ENCODE data around the gene URB2. TPM values are rescaled to one million over a fixed set of nuclear protein-coding genes. Genes with fewer than 3 reads are reported as not detected.

The URB2 gene
- total RNA-seq, 1 experiment from 2014 or later: 53.2 TPM

- TF ChIP-seq CTCF (conservative IDR thresholded peaks at IDR 0.05): no peak
- H3K23ac ChIP-seq (ENCODE audit: insufficient read length, low read depth, low read length): no peak overlapping the region
- Mint-ChIP-seq H3K27ac (no peak overlapping the region; a peak in 2 of 7 replicates), H3K4me3 (no peak overlapping the region), H3K36me3 (ENCODE audit: insufficient read depth in 1 of 3, low read depth in 3 of 3) (peaks cover 5 to 6% (median 5%) of the 10 kb centered on the region in 3 experiments; a peak in 6 of 7 replicates), H3K4me1 (peaks cover 30 to 38% of the 10 kb centered on the region in 2 experiments), H3K9me3 (peaks cover 5 to 10% of the 10 kb centered on the region in 2 experiments), H3K27me3 (ENCODE audit: low read depth) (no peaks in the 10 kb centered on the region; the same call in 1 of the 2 replicates)
- no peak overlapping the region for H2BK12ac ChIP-seq (ENCODE audit: insufficient read length, low read depth, low read length)
- H3K4me2 ChIP-seq (ENCODE audit: insufficient read depth, insufficient read length, low read length): no peak overlapping the region
- H3K18ac ChIP-seq (ENCODE audit: insufficient read length, low read depth, low read length): no peak overlapping the region
- H3K4ac ChIP-seq (ENCODE audit: low read depth, low read length): no peak overlapping the region
- H3K9ac ChIP-seq (ENCODE audit: extremely low read depth, insufficient read length, low read length): no peak overlapping the region
- H3K14ac ChIP-seq (ENCODE audit: insufficient read depth, low read length): no peak overlapping the region
- no peak overlapping the region for H2BK15ac ChIP-seq (ENCODE audit: low read depth, low read length)
- H2AFZ ChIP-seq (ENCODE audit: low read length): no peak overlapping the region
- no peak overlapping the region for H2AK5ac ChIP-seq (ENCODE audit: insufficient read length, low read length)
- H4K8ac ChIP-seq (replicated peaks; ENCODE audit: insufficient read length, low read depth, low read length): no peak overlapping the region
- no peaks in the 10 kb centered on the region for H3K23me2 ChIP-seq (ENCODE audit: insufficient read length, low read depth, low read length, poor library complexity, severe bottlenecking)
- no peaks in the 10 kb centered on the region for H3K79me1 ChIP-seq (ENCODE audit: insufficient read depth, low read depth, low read length, poor library complexity, severe bottlenecking)
- H3K56ac ChIP-seq (ENCODE audit: insufficient read length, low read depth, low read length): no peak overlapping the region
- H4K91ac ChIP-seq (ENCODE audit: insufficient read length, low read depth, low read length): no peak overlapping the region
- no peak overlapping the region for H3T11ph ChIP-seq (ENCODE audit: low read length)
- H4K5ac ChIP-seq (ENCODE audit: insufficient read length, low read depth, low read length): no peak overlapping the region
- H2BK20ac ChIP-seq (ENCODE audit: low read depth, low read length, poor library complexity, severe bottlenecking): no peak overlapping the region
- H3K27me3 ChIP-seq (ENCODE audit: insufficient read depth, low read length): no peaks in the 10 kb centered on the region
- no peaks in the 10 kb centered on the region for H4K20me1 ChIP-seq (ENCODE audit: control insufficient read depth, insufficient read depth, insufficient read length)
- H2BK120ac ChIP-seq (ENCODE audit: low read depth, low read length, poor library complexity, severe bottlenecking): no peak overlapping the region
- H3K9me3 ChIP-seq (ENCODE audit: control insufficient read depth, low read depth, low read length): no peaks in the 10 kb centered on the region
- no peaks in the 10 kb centered on the region for H3K79me2 ChIP-seq (ENCODE audit: insufficient read depth, low read length)
- H3K27ac ChIP-seq (ENCODE audit: insufficient read length, low read depth, low read length): no peak overlapping the region
- H2BK5ac ChIP-seq (ENCODE audit: insufficient read length, low read length): no peak overlapping the region
- DNase-seq: no peak
- peaks cover 12% of the 10 kb centered on the region for H3K4me1 ChIP-seq (ENCODE audit: insufficient read depth, low read length)
- no CpG with 5 or more reads among the region's 1 CpG for WGBS (ENCODE audit: extremely low coverage, insufficient read length, low lambda C conversion rate)
Measured at GRCh38 chr1:229690662-229691061, 64.6 kb downstream of the URB2 start.

Data from H9 (cell line).